Right lobe of liver (tissue), 6 donors: ENCODE results near the gene XNDC1N. TPM values are rescaled to one million over a fixed set of nuclear protein-coding genes. Genes with fewer than 3 reads are reported as not detected.
A peak's percentile ranks its signal among the peaks of the same experiment; 100 is the strongest.

ENCODE experiments used
- ATAC-seq, 4 donors: fragments of 200-7000 bp; cut with Tn5 transposase; one replicate each; pipeline ENCODE4 v1.9.1; 2020; ENCODE audit warnings: mild to moderate bottlenecking in 4 of 4, moderate library complexity in 4 of 4
- DNase-seq, 3 donors: peaks; one replicate each; pipeline ENCODE4 v3.0.0-alpha.2; 2020
- H3K27ac ChIP-seq, 3 donors: fragments of 200-600 bp; one replicate each; pipeline ENCODE4 v1.8.0; 2022
- H3K27me3 ChIP-seq, 2 donors: fragments of 200-600 bp; one replicate each; pipeline ENCODE4 v1.8.0; 2022
- H3K36me3 ChIP-seq, 4 donors: fragments of 200-600 bp; sonication (generic) in 1 of 4; one replicate each; pipeline versions ENCODE4 v1.5.1 to v1.8.0; 2017 to 2022; ENCODE audit warnings: control low read depth in 1 of 4
- H3K4me1 ChIP-seq, 4 donors: fragments of 200-600 bp; sonication (generic) in 1 of 4; one replicate each; pipeline versions ENCODE4 v1.5.1 to v1.8.0; 2017 to 2022; ENCODE audit warnings: control low read depth in 1 of 4
- H3K4me3 ChIP-seq, 3 donors: fragments of 200-600 bp; one replicate each; pipeline ENCODE4 v1.8.0; 2022
- H3K9me3 ChIP-seq, 4 donors: fragments of 200-600 bp; sonication (generic) in 1 of 4; one replicate each; pipeline versions ENCODE4 v1.5.1 to v1.8.0; 2017 to 2022; ENCODE audit warnings: control low read depth in 1 of 4
- CTCF ChIP-seq, 4 donors: fragments of 200-600 bp in 3 of 4; fragments of 450-650 bp in 1 of 4; IDR thresholded peaks; one replicate each; pipeline versions ENCODE4 v1.5.1 to v1.8.0; 2016 to 2022; ENCODE audit warnings: antibody characterized with exemption in 4 of 4, mild to moderate bottlenecking in 2 of 4
- POLR2A ChIP-seq: fragments of 450-650 bp; IDR thresholded peaks from one replicate; pipeline ENCODE4 v1.6.1; 2017; ENCODE audit warnings: antibody characterized with exemption, mild to moderate bottlenecking
- WGBS: methylation state at CpG from one replicate; pipeline ENCODE4 v1.1.6; 2018; ENCODE audit warnings: low coverage, low lambda C conversion rate; ENCODE audit not compliant: insufficient coverage; ENCODE audit errors: missing lambda C conversion rate; 5-methylcytosine and 5-hydroxymethylcytosine counted together
- intact Hi-C, 2 donors: fragments of 100-400 bp; cut with DNase I; formaldehyde crosslinking; loops; one replicate each; pipeline versions ENCODE4 v1.11.2 to v1.14.1; 2022
- total RNA-seq, 6 experiments: library from RNA; depleted of rRNA in 2 of 6; stranded (reverse); fragments of >200 nt in 2 of 6; fragmentation: NEBNext Ultra II Directional in 3 of 6; extraction: Animal tissue kit (Norgen Biotek cat#: 25700) in 3 of 6; gene quantifications; one replicate each; pipeline versions ENCODE4 v1.1.0 to v1.2.4, GENCODE V29; 2016 to 2023
- donor health status: DM: no; HTN: yes; CAD: no.
- donor health status: DM: no; HTN: no; CAD: no.
- donor health status: DM: no; HTN: no; CAD: no.
- donor health status: DM: no; HTN: yes; CAD: no.
- donor health status: DM: no; HTN: yes; CAD: no.

The XNDC1N gene
- total RNA-seq, 6 experiments from 2014 or later = 0.74 to 4.1 (median 2.2) TPM

- Histone ChIP-seq H3K4me3 (no peak overlapping the region), H3K27ac (no peak overlapping the region), H3K36me3 (no peaks in the 10 kb centered on the region), H3K4me1 (peaks cover 0 to 40% (median 9%) of the 10 kb centered on the region in 4 donors), H3K9me3 (no peaks in the 10 kb centered on the region), H3K27me3 (no peaks in the 10 kb centered on the region)
- 57% methylated on average over 2 of the region's 2 CpGs for WGBS
- no peak for ATAC-seq
- TF ChIP-seq CTCF (IDR thresholded peaks at IDR 0.05) (no peak), POLR2A (no peak)
- intact Hi-C loops = no loop called here
- no peak for DNase-seq
These were observed 2.8 kb upstream of the XNDC1N start for GRCh38 chr11:71931245-71931602.

- WGBS = 85% methylated on average over 9 of the region's 11 CpGs
- no peak for TF ChIP-seq POLR2A
- no peak for TF ChIP-seq CTCF (IDR thresholded peaks at IDR 0.05)
- Histone ChIP-seq H3K4me3 (no peak overlapping the region), H3K9me3 (no peaks in the 10 kb centered on the region), H3K27me3 (no peaks in the 10 kb centered on the region), H3K27ac (no peak overlapping the region), H3K36me3 (no peaks in the 10 kb centered on the region), H3K4me1 (peaks cover 0 to 35% (median 9%) of the 10 kb centered on the region in 4 donors)
- DNase-seq = no peak
- ATAC-seq = no peak
- intact Hi-C loops = no loop called here
These were observed 2.3 kb upstream of the XNDC1N start for GRCh38 chr11:71930556-71931244.

GRCh38 chr11:71929491-71929890 lies 1.1 kb upstream of the XNDC1N start:
- DNase-seq (no peak), ATAC-seq (peak in 1 of 4 donors; percentile 2)
- peaks cover 0 to 23% (median 7%) of the 10 kb centered on the region in 4 donors for H3K4me1 ChIP-seq
- intact Hi-C loops = no loop called here
- H3K9me3 ChIP-seq = no peaks in the 10 kb centered on the region
- no peak overlapping the region for H3K27ac ChIP-seq
- WGBS = 6% methylated on average over 6 of the region's 6 CpGs
- H3K36me3 ChIP-seq = no peaks in the 10 kb centered on the region
- no peaks in the 10 kb centered on the region for H3K27me3 ChIP-seq
- no peak for TF ChIP-seq CTCF (IDR thresholded peaks at IDR 0.05)
- peak overlapping the region; percentile 77 to 88 (median 83) for H3K4me3 ChIP-seq

GRCh38 chr11:71928737-71929443 lies 496 bp upstream of the XNDC1N start, which contains the start of gene RNF121:
RNF121 (plus strand) TSS chr11:71929046; CDS start chr11:71929062, 16 bp downstream.
- DNase-seq = peak; percentile 96 to 98 (median 97)
- peak within 1 kb of the TSS; percentile 66 to 83 (median 71) for H3K27ac ChIP-seq
- peaks cover 0 to 21% (median 7%) of the 10 kb centered on the region in 4 donors for H3K4me1 ChIP-seq
- no peaks in the 10 kb centered on the region for H3K36me3 ChIP-seq
- no peak for TF ChIP-seq CTCF (IDR thresholded peaks at IDR 0.05)
- TF ChIP-seq POLR2A = peak; percentile 20
- H3K27me3 ChIP-seq = no peaks in the 10 kb centered on the region
- peak; percentile 98 for ATAC-seq
- intact Hi-C loops = no loop called here
- H3K4me3 ChIP-seq = peak within 1 kb of the TSS; percentile 77 to 88 (median 83)
- under 1% methylated on average over 26 of the region's 32 CpGs for WGBS
- no peaks in the 10 kb centered on the region for H3K9me3 ChIP-seq
